ENCODE measurements around the gene PKNOX1.

- TF ChIP-seq CTCF (conservative IDR thresholded peaks at IDR 0.05; ENCODE audit: low read depth, low read length) (no peak), EZH2 (IDR thresholded peaks at IDR 0.05; ENCODE audit: borderline replicate concordance, low read depth, low read length, poor library complexity, severe bottlenecking) (no peak)
Measured at GRCh38 chr21:43027846-43028731, 53.7 kb downstream of the PKNOX1 start.

Measured in A673 (cell line).